ENCODE measurements around the gene PHTF1. TPM values are rescaled to one million over a fixed set of nuclear protein-coding genes. Genes with fewer than 3 reads are reported as not detected.

PHTF1 gene
- total RNA-seq, 6 experiments from 2014 or later: 23.3 to 27.9 (median 24.8) TPM

- DNase-seq: no peak
- Mint-ChIP-seq H3K4me1 (ENCODE audit: low read depth) (peaks cover 4% of the 10 kb centered on the region), H3K9me3 (no peaks in the 10 kb centered on the region), H3K4me3 (no peak overlapping the region), H3K27me3 (ENCODE audit: insufficient read depth) (no peaks in the 10 kb centered on the region), H3K36me3 (ENCODE audit: low read depth) (peaks cover 5% of the 10 kb centered on the region; the same call in 1 of the 2 replicates), H3K27ac (no peak overlapping the region)
- no peak for TF ChIP-seq CTCF (IDR thresholded peaks at IDR 0.05)
Observed at GRCh38 chr1:113657556-113658063, 101.7 kb downstream of the PHTF1 start.

- H3K27ac Mint-ChIP-seq: no peak overlapping the region
- TF ChIP-seq CTCF (IDR thresholded peaks at IDR 0.05): no peak
Observed at GRCh38 chr1:113657126-113657525, 102.2 kb downstream of the PHTF1 start.

GRCh38 chr1:113654883-113655282 lies 104.4 kb downstream of the PHTF1 start:
- H3K36me3 Mint-ChIP-seq (ENCODE audit: low read depth): no peaks in the 10 kb centered on the region
- H3K27ac Mint-ChIP-seq: no peak overlapping the region
- TF ChIP-seq CTCF (IDR thresholded peaks at IDR 0.05): no peak
- H3K4me3 Mint-ChIP-seq: no peak overlapping the region
- H3K4me1 Mint-ChIP-seq (ENCODE audit: low read depth): peaks cover 7% of the 10 kb centered on the region
- no peak for DNase-seq
- no peaks in the 10 kb centered on the region; the same call in 1 of the 2 replicates for H3K27me3 Mint-ChIP-seq (ENCODE audit: insufficient read depth)
- no peaks in the 10 kb centered on the region for H3K9me3 Mint-ChIP-seq

More at GRCh38 chr1:113657126-113657525, 102.2 kb downstream of the PHTF1 start:
- Mint-ChIP-seq H3K4me1 (ENCODE audit: low read depth) (peaks cover 7% of the 10 kb centered on the region), H3K9me3 (no peaks in the 10 kb centered on the region), H3K36me3 (ENCODE audit: low read depth) (peaks cover 4% of the 10 kb centered on the region; the same call in 1 of the 2 replicates), H3K4me3 (no peak overlapping the region), H3K27me3 (ENCODE audit: insufficient read depth) (no peaks in the 10 kb centered on the region)
- DNase-seq: no peak

- H3K9me3 Mint-ChIP-seq: no peaks in the 10 kb centered on the region
Observed at GRCh38 chr1:113653741-113654140, 105.5 kb downstream of the PHTF1 start.

GRCh38 chr1:113652771-113653170 lies 106.5 kb downstream of the PHTF1 start:
- TF ChIP-seq CTCF (IDR thresholded peaks at IDR 0.05): no peak
- Mint-ChIP-seq H3K4me3 (no peak overlapping the region), H3K9me3 (no peaks in the 10 kb centered on the region), H3K27ac (0 out of 2 replicates have a peak overlapping the region, but pooled peaks have one; percentile 13), H3K36me3 (ENCODE audit: low read depth) (no peaks in the 10 kb centered on the region), H3K4me1 (ENCODE audit: low read depth) (peaks cover 7% of the 10 kb centered on the region), H3K27me3 (ENCODE audit: insufficient read depth) (no peaks in the 10 kb centered on the region; the same call in 1 of the 2 replicates)
- peak; percentile 4 for DNase-seq

More at GRCh38 chr1:113653741-113654140, 105.5 kb downstream of the PHTF1 start:
- Mint-ChIP-seq H3K4me3 (no peak overlapping the region), H3K4me1 (ENCODE audit: low read depth) (peaks cover 7% of the 10 kb centered on the region), H3K27ac (no peak overlapping the region), H3K36me3 (ENCODE audit: low read depth) (no peaks in the 10 kb centered on the region), H3K27me3 (ENCODE audit: insufficient read depth) (no peaks in the 10 kb centered on the region; the same call in 1 of the 2 replicates)
- TF ChIP-seq CTCF (IDR thresholded peaks at IDR 0.05): no peak
- DNase-seq: no peak

Data from HFFc6 (cell line).